K562 (cell line): ENCODE results near the gene SGMS1. TPM values are rescaled to one million over a fixed set of nuclear protein-coding genes. Genes with fewer than 3 reads are reported as not detected.

Experiments
- ADNP ChIP-seq: fragments of 200-800 bp; sonication (Bioruptor generic); IDR thresholded peaks from 2 replicates; pipeline ENCODE4 v1.6.1; 2016; ENCODE audit warnings: missing genetic modification characterization, missing compliant biosample characterization
- CREM ChIP-seq: IDR thresholded peaks from 2 replicates; pipeline ENCODE4 v1.6.1; 2014; ENCODE audit warnings: antibody characterized with exemption, low read depth
- FOXM1 ChIP-seq, 2 experiments: fragments of 450-650 bp in 1 of 2; sonication (generic) in 1 of 2; formaldehyde crosslinking in 1 of 2; IDR thresholded peaks; 2 replicates each; pipeline versions ENCODE4 v1.6.1 to v1.9.0; 2017 to 2022; ENCODE audit warnings: low read depth in 2 of 2, mild to moderate bottlenecking in 2 of 2, missing genetic modification reagents in 1 of 2, moderate library complexity in 1 of 2
- GATAD2B ChIP-seq: fragments of 450-650 bp; IDR thresholded peaks from 2 replicates; pipeline ENCODE4 v1.6.1; 2017; ENCODE audit warnings: mild to moderate bottlenecking, borderline replicate concordance
- HDAC1 ChIP-seq, 2 experiments: fragments of 450-650 bp; IDR thresholded peaks; 2 replicates each; pipeline ENCODE4 v1.6.1; 2016 to 2017; ENCODE audit warnings: inconsistent platforms in 1 of 2, mild to moderate bottlenecking in 1 of 2, moderate library complexity in 1 of 2
- KLF13 ChIP-seq: fragments of 450-650 bp; IDR thresholded peaks from 2 replicates; pipeline ENCODE4 v1.6.1; 2016; ENCODE audit warnings: missing genetic modification characterization, low read depth, mild to moderate bottlenecking, missing compliant biosample characterization, moderate library complexity, borderline replicate concordance
- MEF2A ChIP-seq: IDR thresholded peaks from 2 replicates; pipeline ENCODE4 v1.6.1; 2011; ENCODE audit warnings: low read depth, mild to moderate bottlenecking, low read length, moderate library complexity; ENCODE audit not compliant: control insufficient read depth
- PBX2 ChIP-seq, 2 experiments: IDR thresholded peaks in 1 of 2; conservative IDR thresholded peaks in 1 of 2; 2 replicates each; pipeline ENCODE4 v1.6.1; 2016; ENCODE audit warnings: low read depth in 2 of 2, mild to moderate bottlenecking in 1 of 2, missing compliant biosample characterization in 1 of 2, missing genetic modification characterization in 1 of 2, moderate library complexity in 1 of 2
- PHTF2 ChIP-seq: fragments of 250-450 bp; sonication (Bioruptor Pico); IDR thresholded peaks from 2 replicates; pipeline ENCODE4 v1.5.0; 2021; ENCODE audit warnings: mild to moderate bottlenecking
- RBFOX2 ChIP-seq: fragments of 200-400 bp; formaldehyde crosslinking; IDR thresholded peaks from 2 replicates; pipeline ENCODE4 v1.6.1; 2017; ENCODE audit warnings: low read depth, mild to moderate bottlenecking, low read length, moderate library complexity
- SAFB ChIP-seq: fragments of 200-400 bp; formaldehyde crosslinking; IDR thresholded peaks from 2 replicates; pipeline ENCODE4 v1.6.1; 2017; ENCODE audit warnings: low read depth, low read length, borderline replicate concordance
- SP1 ChIP-seq: sonication (generic); formaldehyde crosslinking; IDR thresholded peaks from 2 replicates; pipeline ENCODE4 v1.8.1; 2022; ENCODE audit warnings: mild to moderate bottlenecking, missing genetic modification reagents
- SP2 ChIP-seq: IDR thresholded peaks from 2 replicates; pipeline ENCODE4 v1.6.1; 2011; ENCODE audit warnings: mild to moderate bottlenecking, low read depth, low read length, moderate library complexity; ENCODE audit not compliant: poor library complexity, severe bottlenecking; ENCODE audit errors: extremely low read depth
- TAF9B ChIP-seq: fragments of 450-650 bp; IDR thresholded peaks from 2 replicates; pipeline ENCODE4 v1.6.1; 2018; ENCODE audit warnings: mild to moderate bottlenecking; ENCODE audit not compliant: partially characterized antibody
- ZNF143 ChIP-seq: sonication (generic); formaldehyde crosslinking; IDR thresholded peaks from 2 replicates; pipeline ENCODE4 v1.9.0; 2022; ENCODE audit warnings: mild to moderate bottlenecking, missing genetic modification reagents
- polyA plus RNA-seq, 8 experiments: library from polyadenylated mRNA; depleted of rRNA in 4 of 8; stranded (reverse) in 5 of 8; unstranded in 3 of 8; fragments of >200 nt; fragmentation: Nextera tagmentation in 2 of 8; fragmentation: Illumina TruSeq in 1 of 8; extraction: Ambion mirVana in 2 of 8; extraction: Trizol in 1 of 8; gene quantifications; 2 replicates each; pipeline versions ENCODE4 v1.2.1 to v1.2.3, GENCODE V29; 2011 to 2014; ENCODE audit warnings: inconsistent platforms in 1 of 8, missing spikeins in 1 of 8
- total RNA-seq, 7 experiments: library from RNA; depleted of rRNA in 6 of 7; stranded (reverse); fragments of >200 nt in 6 of 7; fragmentation: Illumina TruSeq in 2 of 7; extraction: Trizol in 2 of 7; gene quantifications; 2 replicates each; pipeline versions ENCODE4 v1.2.1 to v1.2.3, GENCODE V29; 2011 to 2021; ENCODE audit warnings: low replicate concordance in 1 of 7
- TF ChIP-seq, protein P1 (sequence below): fragments of 200-400 bp; formaldehyde crosslinking; IDR thresholded peaks from 2 replicates; pipeline ENCODE4 v1.6.1; 2017; ENCODE audit warnings: mild to moderate bottlenecking, low read depth, low read length, moderate library complexity

Gene SGMS1
- total and polyA plus RNA-seq, 9 of the 15 experiments (the other 6 are each of a cell fraction or from before 2014, with no cell fraction given): 22.6 to 232 (median 82.2) TPM

GRCh38 chr10:50316695-50317648 is 306.8 kb downstream of the SGMS1 start (continued):
- TF ChIP-seq, protein P1, sequence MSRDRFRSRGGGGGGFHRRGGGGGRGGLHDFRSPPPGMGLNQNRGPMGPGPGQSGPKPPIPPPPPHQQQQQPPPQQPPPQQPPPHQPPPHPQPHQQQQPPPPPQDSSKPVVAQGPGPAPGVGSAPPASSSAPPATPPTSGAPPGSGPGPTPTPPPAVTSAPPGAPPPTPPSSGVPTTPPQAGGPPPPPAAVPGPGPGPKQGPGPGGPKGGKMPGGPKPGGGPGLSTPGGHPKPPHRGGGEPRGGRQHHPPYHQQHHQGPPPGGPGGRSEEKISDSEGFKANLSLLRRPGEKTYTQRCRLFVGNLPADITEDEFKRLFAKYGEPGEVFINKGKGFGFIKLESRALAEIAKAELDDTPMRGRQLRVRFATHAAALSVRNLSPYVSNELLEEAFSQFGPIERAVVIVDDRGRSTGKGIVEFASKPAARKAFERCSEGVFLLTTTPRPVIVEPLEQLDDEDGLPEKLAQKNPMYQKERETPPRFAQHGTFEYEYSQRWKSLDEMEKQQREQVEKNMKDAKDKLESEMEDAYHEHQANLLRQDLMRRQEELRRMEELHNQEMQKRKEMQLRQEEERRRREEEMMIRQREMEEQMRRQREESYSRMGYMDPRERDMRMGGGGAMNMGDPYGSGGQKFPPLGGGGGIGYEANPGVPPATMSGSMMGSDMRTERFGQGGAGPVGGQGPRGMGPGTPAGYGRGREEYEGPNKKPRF: no peak
- TF ChIP-seq MEF2A (no peak), CREM (0 out of 2 replicates have a peak, but pooled peaks have one; percentile 20), ADNP (tag) (no peak), TAF9B (no peak), SP2 (no peak), PBX2 (CRISPR knock-in tag; IDR thresholded peaks at IDR 0.05; ENCODE audit: low read depth) (no peak), PBX2 (tag; conservative IDR thresholded peaks at IDR 0.05; ENCODE audit: low read depth) (no peak), ZNF143 (CRISPR knock-in tag) (no peak), KLF13 (tag) (no peak), PHTF2 (CRISPR knock-in tag) (no peak), RBFOX2 (no peak), SP1 (CRISPR knock-in tag) (no peak), FOXM1 (IDR thresholded peaks at IDR 0.05; ENCODE audit: low read depth) (0 out of 2 replicates have a peak, but pooled peaks have one; percentile 20), FOXM1 (CRISPR knock-in tag; IDR thresholded peaks at IDR 0.05; ENCODE audit: low read depth) (no peak), GATAD2B (no peak), SAFB (no peak), HDAC1 (IDR thresholded peaks at IDR 0.05) (0 out of 4 replicates have a peak, but pooled peaks of 1 of the 2 experiments have one; percentile 41)
